ENCODE results near the gene DMWD. TPM values are rescaled to one million over a fixed set of nuclear protein-coding genes. Genes with fewer than 3 reads are reported as not detected.
"Not testable (repeated sequence)": the region's sequence is repeated elsewhere in the genome, so short reads cannot be mapped to it uniquely, and the experiment has no call there.

Gene DMWD
- total RNA-seq, 4 donors from 2014 or later = 26.8 to 72.9 (median 54.8) TPM

DNA sequence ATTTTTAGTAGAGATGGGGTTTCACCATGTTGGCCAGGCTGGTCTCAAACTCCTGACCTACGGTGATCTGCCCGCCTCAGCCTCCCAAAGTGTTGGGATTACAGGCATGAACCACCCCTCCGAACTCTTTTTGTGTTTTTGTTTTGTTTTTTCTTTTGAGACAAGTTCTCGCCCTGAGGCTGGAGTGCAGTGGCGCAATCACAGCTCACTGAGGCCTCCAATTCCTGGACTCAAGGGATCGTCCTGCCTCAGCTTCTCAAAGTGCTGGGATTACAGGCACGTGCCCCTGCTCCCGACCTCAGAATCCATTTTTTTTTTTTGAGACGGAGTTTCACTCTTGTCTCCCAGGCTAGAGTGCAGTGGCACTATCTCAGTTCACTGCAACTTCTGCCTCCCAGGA, 35.0 kb downstream of the DMWD start:
- intact Hi-C loops (cut with DNase I; ENCODE audit: low total_unique reads) = no loop called here
- Histone ChIP-seq H3K4me1 (no peaks in the 10 kb centered on the region), H3K4me3 (no peak overlapping the region), H3K27me3 (no peaks in the 10 kb centered on the region), H3K27ac (no peak overlapping the region), H3K36me3 (no peaks in the 10 kb centered on the region), H3K9me3 (no peaks in the 10 kb centered on the region)
- TF ChIP-seq EP300 (IDR thresholded peaks at IDR 0.05; ENCODE audit: low read depth) (no peak), POLR2A (IDR thresholded peaks at IDR 0.05) (no peak), CTCF (IDR thresholded peaks at IDR 0.05) (no peak), POLR2AphosphoS5 (IDR thresholded peaks at IDR 0.05) (no peak)
- DNase-seq = no peak
- in situ Hi-C loops (cut with MboI; ENCODE audit: low pct_ligation_motif_present in 1 of 4, low pct_unique_long_range_greater_than_20kb in 1 of 4, low sequenced_read_pairs in 3 of 4) = no loop called here
- 85 to 100% methylated on average over 4 to 9 of the region's 9 CpGs for WGBS, 2 donors (ENCODE audit: low coverage in 1 of 2)

DNA sequence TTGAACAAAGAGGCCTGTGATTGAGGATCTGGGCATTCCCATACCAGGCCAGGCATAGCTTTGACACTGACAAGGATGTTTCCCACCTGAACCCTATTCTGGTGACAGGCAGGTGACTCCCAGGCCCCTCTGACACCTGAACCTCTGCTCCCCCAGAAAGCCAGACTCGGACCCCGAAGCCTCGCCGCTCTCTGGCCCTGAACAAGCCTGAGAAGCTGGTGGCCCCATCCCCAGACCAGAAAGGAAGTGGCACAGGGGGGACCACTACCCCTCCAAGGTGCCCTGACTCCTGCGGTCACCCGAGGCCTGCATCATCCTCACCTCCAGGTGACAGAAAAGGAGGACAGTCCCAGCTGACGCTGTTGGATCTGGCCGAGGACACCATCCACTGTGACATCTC, 38.3 kb downstream of the DMWD start:
- WGBS, 2 donors (ENCODE audit: low coverage in 1 of 2) = 96% methylated on average over 6 of the region's 8 CpGs; no CpG with 5 or more reads in 1 of the 2 donors
- no peak for TF ChIP-seq POLR2A (IDR thresholded peaks at IDR 0.05)
- no peak for TF ChIP-seq POLR2AphosphoS5 (IDR thresholded peaks at IDR 0.05)
- no peak for TF ChIP-seq CTCF (IDR thresholded peaks at IDR 0.05)
- no peak for TF ChIP-seq EP300 (IDR thresholded peaks at IDR 0.05; ENCODE audit: low read depth)
- intact Hi-C loops (cut with DNase I; ENCODE audit: low total_unique reads) = no loop called here
- no peak overlapping the region for H3K27ac ChIP-seq
- DNase-seq = no peak
- H3K4me1 ChIP-seq = no peaks in the 10 kb centered on the region
- no peak overlapping the region for H3K4me3 ChIP-seq
- H3K36me3 ChIP-seq = no peaks in the 10 kb centered on the region
- no peaks in the 10 kb centered on the region for H3K9me3 ChIP-seq
- no peaks in the 10 kb centered on the region for H3K27me3 ChIP-seq
- in situ Hi-C loops (cut with MboI; ENCODE audit: low pct_ligation_motif_present in 1 of 4, low pct_unique_long_range_greater_than_20kb in 1 of 4, low sequenced_read_pairs in 3 of 4) = no loop called here

- Histone ChIP-seq H3K27ac (no peak overlapping the region), H3K4me1 (no peaks in the 10 kb centered on the region), H3K36me3 (no peaks in the 10 kb centered on the region), H3K9me3 (no peaks in the 10 kb centered on the region), H3K4me3 (no peak overlapping the region), H3K27me3 (no peaks in the 10 kb centered on the region)
- WGBS, 2 donors (ENCODE audit: low coverage in 1 of 2) = 80% methylated on average over 6 of the region's 6 CpGs; no CpG with 5 or more reads in 1 of the 2 donors
- TF ChIP-seq POLR2A (IDR thresholded peaks at IDR 0.05) (no peak), EP300 (IDR thresholded peaks at IDR 0.05; ENCODE audit: low read depth) (no peak), CTCF (IDR thresholded peaks at IDR 0.05) (no peak), POLR2AphosphoS5 (IDR thresholded peaks at IDR 0.05) (no peak)
- intact Hi-C loops (cut with DNase I; ENCODE audit: low total_unique reads) = no loop called here
- in situ Hi-C loops (cut with MboI; ENCODE audit: low pct_ligation_motif_present in 1 of 4, low pct_unique_long_range_greater_than_20kb in 1 of 4, low sequenced_read_pairs in 3 of 4) = no loop called here
- DNase-seq = no peak
Observed at GRCh38 chr19:45753548-45753947, 39.1 kb downstream of the DMWD start.

DNA sequence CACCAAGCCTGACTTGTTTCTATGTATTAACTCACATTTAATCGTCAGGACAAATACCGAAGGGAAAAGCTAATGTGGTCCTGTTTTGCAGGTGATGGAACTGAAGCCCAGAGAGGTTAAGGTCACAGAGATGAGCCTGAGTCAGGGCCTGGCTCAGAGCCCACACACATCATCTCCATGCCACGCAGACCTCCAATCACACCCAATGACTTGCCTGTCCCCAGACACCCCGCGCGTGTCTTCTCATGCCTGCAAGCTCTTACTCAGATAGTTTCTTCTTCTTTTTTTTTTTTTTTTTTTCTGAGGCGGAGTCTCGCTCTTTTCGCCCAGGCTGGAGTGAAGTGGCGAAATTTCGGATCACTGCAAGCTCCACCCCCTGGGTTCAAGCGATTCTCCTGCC, 40.0 kb downstream of the DMWD start:
- no peak for TF ChIP-seq EP300 (IDR thresholded peaks at IDR 0.05; ENCODE audit: low read depth)
- no peak for TF ChIP-seq POLR2AphosphoS5 (IDR thresholded peaks at IDR 0.05)
- TF ChIP-seq POLR2A (IDR thresholded peaks at IDR 0.05) = no peak
- TF ChIP-seq CTCF (IDR thresholded peaks at IDR 0.05) = no peak
- DNase-seq = no peak
- no peaks in the 10 kb centered on the region for H3K36me3 ChIP-seq
- in situ Hi-C loops (cut with MboI; ENCODE audit: low pct_ligation_motif_present in 1 of 4, low pct_unique_long_range_greater_than_20kb in 1 of 4, low sequenced_read_pairs in 3 of 4) (no loop called here), intact Hi-C loops (cut with DNase I; ENCODE audit: low total_unique reads) (no loop called here)
- H3K4me3 ChIP-seq = no peak overlapping the region
- no peaks in the 10 kb centered on the region for H3K9me3 ChIP-seq
- H3K4me1 ChIP-seq = no peaks in the 10 kb centered on the region
- no peak overlapping the region for H3K27ac ChIP-seq
- 83 to 95% methylated on average over 5 to 12 of the region's 12 CpGs for WGBS, 2 donors (ENCODE audit: low coverage in 1 of 2)
- no peaks in the 10 kb centered on the region for H3K27me3 ChIP-seq

DNA sequence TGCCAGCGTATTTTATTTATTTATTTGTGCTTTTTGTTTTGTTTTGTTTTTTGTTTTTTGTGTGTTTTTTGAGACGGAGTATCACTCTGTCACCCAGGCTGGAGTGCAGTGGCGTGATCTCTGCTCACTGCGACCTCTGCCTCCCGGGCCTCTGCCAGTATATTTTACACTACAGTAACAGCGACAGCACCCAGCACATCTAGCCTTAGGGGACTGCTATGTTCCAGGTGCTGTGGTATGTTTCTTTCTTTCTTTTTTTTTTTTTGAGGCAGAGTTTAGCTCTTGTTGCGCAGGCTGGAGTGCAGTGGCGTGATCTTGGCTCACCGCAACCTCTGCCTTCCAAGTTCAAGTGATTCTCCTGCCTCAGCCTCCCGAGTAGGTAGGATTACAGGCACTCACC, 41.2 kb downstream of the DMWD start:
- H3K4me3 ChIP-seq; H3K9me3 ChIP-seq; DNase-seq; H3K27ac ChIP-seq; H3K4me1 ChIP-seq; H3K36me3 ChIP-seq; intact Hi-C loops (cut with DNase I; ENCODE audit: low total_unique reads); H3K27me3 ChIP-seq; in situ Hi-C loops (cut with MboI; ENCODE audit: low pct_ligation_motif_present in 1 of 4, low pct_unique_long_range_greater_than_20kb in 1 of 4, low sequenced_read_pairs in 3 of 4): not testable (repeated sequence)
- WGBS, 2 donors (ENCODE audit: low coverage in 1 of 2) = 88 to 89% methylated on average over 10 of the region's 10 CpGs

All from transverse colon (tissue), 4 donors.